Stimulated activated CD8-positive, alpha-beta memory T cell treated with anti-CD3 and anti-CD28 coated beads, Interleukin-4, amount 100 ng/mL, for 48 hours (primary cell): ENCODE data around the gene C1orf141.
"Not testable (repeated sequence)": the region's sequence is repeated elsewhere in the genome, so short reads cannot be mapped to it uniquely, and the experiment has no call there.

Source experiments
- DNase-seq: peaks from one replicate; pipeline ENCODE4 v3.0.0-alpha.2; 2020

Gene C1orf141

GRCh38 chr1:67084765-67085318 lies 49.9 kb downstream of the C1orf141 start:
- no peak for DNase-seq

DNA sequence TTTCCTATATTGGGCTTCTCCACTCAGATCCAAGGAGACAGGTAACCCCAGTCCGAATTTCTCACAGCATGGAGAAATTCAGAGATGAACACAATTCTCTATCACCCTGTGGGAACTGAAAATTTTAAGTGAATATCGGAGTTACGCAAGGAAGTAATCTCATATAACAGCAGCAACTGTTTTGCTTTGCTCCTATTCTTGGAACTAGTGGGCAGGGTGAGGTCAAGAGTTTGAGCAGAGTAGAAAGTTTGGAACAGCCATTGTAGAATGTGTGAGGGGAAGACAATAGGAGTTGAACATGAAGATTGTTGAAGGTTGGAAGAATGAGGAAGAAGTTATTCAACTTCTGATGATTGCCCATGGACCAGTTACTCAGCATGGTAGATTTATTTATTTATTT lies 56.5 kb downstream of the C1orf141 start:
- DNase-seq: no peak

- no peak for DNase-seq
These were observed 57.2 kb downstream of the C1orf141 start for GRCh38 chr1:67077593-67077992.

GRCh38 chr1:67072749-67073148 lies 62.0 kb downstream of the C1orf141 start:
- DNase-seq: no peak

DNA sequence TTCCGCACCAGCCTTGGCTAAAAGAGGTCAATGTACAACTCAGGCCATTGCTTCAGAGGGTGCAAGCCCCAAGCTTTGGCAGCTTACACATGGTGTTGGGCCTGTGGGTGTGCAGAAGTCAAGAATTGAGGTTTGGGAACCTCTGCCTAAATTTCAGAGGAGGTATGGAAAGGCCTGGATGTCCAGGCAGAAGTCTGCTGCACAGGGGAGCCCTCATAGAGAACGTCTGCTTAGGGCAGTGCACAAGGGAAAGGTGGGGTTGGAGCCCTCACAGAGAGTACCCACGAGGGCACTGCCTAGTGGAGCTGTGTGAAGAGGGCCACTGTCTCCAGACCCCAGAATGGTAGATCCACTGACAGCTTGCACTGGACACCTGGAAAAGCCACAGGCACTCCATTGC lies 67.1 kb downstream of the C1orf141 start:
- DNase-seq: not testable (repeated sequence)

DNA sequence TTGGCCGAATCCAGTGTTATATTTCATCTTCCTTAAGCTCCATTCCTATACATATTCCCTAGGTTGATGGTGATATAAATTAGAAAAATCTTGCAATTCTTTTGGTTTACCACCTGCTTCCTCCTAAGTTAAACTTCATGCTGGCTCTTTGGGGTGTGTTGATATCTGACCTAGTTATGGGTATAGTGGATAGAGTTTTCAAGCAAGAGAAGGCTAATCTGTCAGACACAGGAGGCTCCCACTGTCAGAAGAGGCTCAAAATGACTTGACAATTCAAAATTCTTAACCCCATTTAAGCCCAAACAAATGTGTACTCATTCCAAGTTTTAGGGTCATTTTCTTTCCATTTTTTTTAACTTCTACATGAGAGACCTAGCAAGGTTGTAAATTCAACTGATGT lies 72.4 kb downstream of the C1orf141 start:
- DNase-seq: no peak

DNA sequence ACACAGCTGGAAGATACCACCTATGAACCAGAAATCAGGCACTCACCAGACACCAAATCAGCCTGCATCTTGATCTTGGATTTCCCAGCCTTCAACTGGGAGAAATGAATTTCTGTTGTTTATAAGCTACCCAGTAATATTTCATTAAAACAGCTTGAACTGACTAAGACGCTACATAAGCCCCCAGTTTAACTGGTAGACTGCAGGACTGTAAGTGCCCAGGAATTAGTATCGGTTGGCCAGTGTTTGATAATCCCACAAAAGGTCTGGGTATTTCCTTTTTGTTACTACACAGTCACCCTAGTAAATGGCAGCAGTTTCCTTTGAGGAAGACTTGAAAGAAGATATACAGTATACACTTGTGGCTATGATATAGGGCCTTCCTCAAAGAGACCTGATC lies 73.5 kb downstream of the C1orf141 start:
- no peak for DNase-seq

- DNase-seq: no peak
These were observed 74.0 kb downstream of the C1orf141 start for GRCh38 chr1:67060811-67061218.

DNA sequence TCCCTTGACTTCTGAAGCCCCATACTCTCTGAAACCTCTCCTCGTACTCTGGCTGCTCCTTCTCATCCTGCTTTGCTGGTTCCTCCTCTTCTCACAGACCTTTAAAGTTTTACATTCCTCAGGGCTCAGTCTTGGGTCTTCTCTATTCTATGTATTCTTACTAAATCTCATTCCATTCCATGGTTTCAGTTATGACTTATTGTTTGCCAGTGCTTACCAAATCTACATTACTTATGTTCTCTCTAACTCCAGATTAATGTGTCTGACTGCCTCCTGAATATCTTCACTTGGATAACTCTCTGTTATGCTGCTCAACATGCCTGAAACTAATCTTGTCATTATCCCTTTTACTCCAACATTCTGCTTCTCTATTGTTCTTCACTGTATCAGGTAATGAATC lies 75.4 kb downstream of the C1orf141 start:
- no peak for DNase-seq

DNA sequence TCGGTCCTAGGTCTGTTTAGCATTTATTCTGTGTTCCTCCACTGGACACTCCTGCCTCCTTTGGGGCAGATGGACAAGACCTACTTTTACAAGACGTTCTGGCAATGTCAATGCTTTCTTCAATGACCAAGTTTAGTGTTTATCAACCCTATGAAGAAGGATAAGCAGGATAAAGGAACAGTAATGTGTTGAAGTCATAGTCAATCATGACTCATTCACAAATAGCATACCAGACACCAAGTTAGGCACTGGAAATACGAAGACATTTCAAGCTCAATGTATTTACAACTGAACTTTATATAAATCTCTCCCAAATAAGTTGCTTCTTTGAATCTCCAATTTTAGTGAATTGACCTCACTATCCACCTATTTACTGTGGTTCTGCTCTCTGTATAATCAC lies 76.0 kb downstream of the C1orf141 start:
- DNase-seq: no peak

GRCh38 chr1:67058242-67058641 lies 76.5 kb downstream of the C1orf141 start:
- DNase-seq: no peak

GRCh38 chr1:67053785-67054772 lies 80.7 kb downstream of the C1orf141 start, which contains the start of gene SLC35D1:
SLC35D1 (minus strand) TSS chr1:67054148; CDS start chr1:67054013, 135 bp downstream.
- DNase-seq: peak; percentile 85

DNA sequence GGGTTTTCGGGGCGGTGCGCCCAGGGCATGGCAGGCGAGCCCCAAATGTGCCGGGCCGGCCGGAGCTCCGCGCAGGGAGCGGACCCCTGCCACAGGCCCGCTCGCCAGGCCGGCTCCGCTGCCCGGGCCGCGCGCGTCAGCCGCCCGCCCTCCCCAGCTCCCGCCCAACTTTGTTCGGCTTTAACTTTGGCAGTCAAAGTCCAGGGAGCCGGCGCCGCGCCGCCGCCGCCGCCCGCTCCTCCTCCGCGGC lies 81.3 kb downstream of the C1orf141 start:
- no peak for DNase-seq

DNA sequence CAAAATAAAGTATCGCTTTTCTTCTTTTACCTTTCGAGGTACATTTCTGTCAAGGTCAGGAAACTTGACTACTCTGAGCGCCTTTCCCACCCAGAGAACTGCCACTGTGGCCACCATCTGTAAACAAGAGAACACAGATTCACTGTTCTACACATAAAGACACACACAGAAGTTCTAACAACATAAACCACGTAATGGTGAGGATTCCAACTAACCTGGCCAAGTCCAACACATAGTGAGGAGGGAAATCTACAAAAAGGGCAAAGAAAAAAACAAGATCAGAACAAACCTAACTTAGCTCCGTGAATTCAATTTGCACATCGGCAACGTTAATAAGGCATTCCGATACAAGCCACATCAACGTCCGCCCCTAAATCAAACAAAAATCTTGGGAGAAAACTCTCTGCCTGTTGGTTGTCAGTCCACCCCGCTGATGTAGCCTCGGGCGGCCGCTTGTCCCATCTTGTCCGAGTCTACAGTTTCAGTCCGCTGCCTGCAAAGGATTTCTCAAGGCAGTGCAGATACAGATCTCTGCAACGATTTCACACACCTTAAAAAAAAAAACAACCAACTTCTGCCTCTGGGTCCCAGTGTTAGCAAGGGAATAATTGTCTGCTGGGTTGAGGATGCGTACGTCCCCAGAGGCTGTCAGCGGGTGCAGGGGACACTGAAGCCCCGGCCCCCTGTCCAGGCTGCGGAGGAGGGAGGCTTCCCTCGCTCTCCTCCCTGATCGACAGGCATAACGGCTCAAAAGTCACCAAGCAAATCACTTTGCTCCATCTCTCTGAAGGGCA lies 81.8 kb downstream of the C1orf141 start:
- DNase-seq: peak; percentile 49

DNA sequence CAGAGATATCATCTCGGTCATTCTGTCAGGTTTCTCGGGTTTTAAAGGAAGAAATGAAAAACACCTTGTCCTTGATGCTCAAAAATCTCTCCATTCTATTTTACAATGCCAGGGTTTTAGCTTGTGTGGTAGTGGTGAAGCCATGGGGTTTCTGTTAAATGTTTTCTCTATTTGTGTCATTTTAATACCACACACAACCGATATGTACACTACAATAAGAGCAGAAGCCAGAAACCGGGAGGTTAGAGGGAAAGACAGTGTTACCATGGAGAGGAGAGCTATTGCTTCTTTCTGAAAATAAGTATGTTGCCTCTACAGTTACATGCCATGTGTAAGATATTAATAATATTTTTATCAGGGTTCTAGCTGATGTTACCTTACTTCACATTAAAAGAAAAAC lies 83.6 kb downstream of the C1orf141 start:
- DNase-seq: no peak

DNA sequence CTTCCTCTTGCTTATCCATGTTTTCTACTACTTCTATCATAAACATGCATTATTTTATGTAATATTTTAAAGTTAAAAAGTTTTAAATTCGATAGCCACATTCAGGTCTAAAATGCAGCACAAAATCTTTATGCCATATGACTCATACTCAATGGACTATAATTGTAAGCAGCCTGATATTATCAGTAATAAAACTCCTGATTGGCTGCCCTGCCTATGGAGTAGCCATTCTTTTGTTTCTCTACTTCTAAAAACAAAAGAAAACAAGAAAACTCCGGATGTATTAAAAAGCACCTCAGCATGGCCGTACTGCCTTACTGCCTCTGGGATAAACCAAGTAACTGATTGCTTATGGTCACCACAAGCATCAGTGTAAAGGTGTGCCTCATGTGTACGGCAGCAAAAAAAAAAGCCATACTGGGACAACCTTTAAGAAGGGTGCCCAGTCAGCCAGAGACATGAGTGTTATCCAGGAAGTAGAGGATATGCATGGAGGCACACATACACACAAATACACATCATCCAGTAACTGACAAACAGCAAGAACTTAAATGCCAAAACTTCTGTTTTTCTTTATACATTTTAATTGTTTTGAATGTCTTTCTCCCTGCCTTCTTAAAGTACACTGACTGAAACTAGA lies 90.0 kb downstream of the C1orf141 start:
- no peak for DNase-seq

- no peak for DNase-seq
These were observed 91.4 kb downstream of the C1orf141 start for GRCh38 chr1:67043366-67043765.
